B cell (primary cell): ENCODE measurements around the gene SLC25A10. TPM values are rescaled to one million over a fixed set of nuclear protein-coding genes. Genes with fewer than 3 reads are reported as not detected.

Source experiments
- ATAC-seq: fragments of 200-7000 bp; cut with Tn5 transposase; one replicate; pipeline ENCODE4 v1.10.0; 2021; ENCODE audit warnings: low read depth, mild to moderate bottlenecking, moderate number of reproducible peaks, moderate library complexity
- CTCF ChIA-PET: fragments of 350-600 bp; sonication (Branson Sonifier 250); formaldehyde crosslinking; loops from one replicate; lab custom pipeline; 2021; ENCODE audit warnings: antibody characterized with exemption, inconsistent platforms; lab: Charles Lee
- POLR2A ChIA-PET: fragments of 350-600 bp; sonication (Branson Sonifier 250); formaldehyde crosslinking; loops from one replicate; lab custom pipeline; 2021; ENCODE audit warnings: antibody characterized with exemption; lab: Charles Lee
- DNase-seq: peaks from one replicate; pipeline ENCODE4 v3.0.0; 2013
- H2AFZ ChIP-seq: 2 replicates; pipeline ENCODE4 v1.6.1; 2012; ENCODE audit warnings: mild to moderate bottlenecking, low read depth, low read length; ENCODE audit not compliant: insufficient read depth, poor library complexity, severe bottlenecking
- H3K27ac ChIP-seq, 2 donors: 1 replicate in 1 of 2; 2 replicates in 1 of 2; pipeline ENCODE4 v1.5.1; 2012 to 2013; ENCODE audit warnings: low read length in 2 of 2, mild to moderate bottlenecking in 2 of 2, moderate library complexity in 1 of 2
- H3K27me3 ChIP-seq, 4 experiments: fragments of 200-600 bp in 1 of 4; sonication (generic) in 1 of 4; replicated peaks in 1 of 4; 1 replicate in 2 of 4; 2 replicates in 2 of 4; pipeline versions ENCODE4 v1.6.1 to v1.7.0; 2013 to 2016; ENCODE audit warnings: low read length in 3 of 4, mild to moderate bottlenecking in 2 of 4, mixed read lengths in 1 of 4, moderate library complexity in 1 of 4; ENCODE audit not compliant: insufficient read depth in 4 of 4, control insufficient read depth in 3 of 4; ENCODE audit errors: control extremely low read depth in 1 of 4
- H3K36me3 ChIP-seq, 2 experiments: replicated peaks in 1 of 2; 1 replicate in 1 of 2; 2 replicates in 1 of 2; pipeline versions ENCODE4 v1.6.1 to v1.7.1; 2013; ENCODE audit warnings: low read length in 1 of 2; ENCODE audit not compliant: insufficient read depth in 2 of 2, control insufficient read depth in 1 of 2; ENCODE audit errors: control extremely low read depth in 1 of 2, extremely low read depth in 1 of 2
- H3K4me1 ChIP-seq, 2 donors: fragments of 200-600 bp in 1 of 2; sonication (generic) in 1 of 2; 1 replicate in 1 of 2; 2 replicates in 1 of 2; pipeline versions ENCODE4 v1.5.1 to v1.6.1; 2013 to 2017; ENCODE audit warnings: low read length in 2 of 2; ENCODE audit not compliant: control insufficient read depth in 2 of 2, insufficient read depth in 2 of 2
- H3K4me2 ChIP-seq: replicated peaks from 2 replicates; pipeline ENCODE3; 2012; ENCODE audit warnings: mild to moderate bottlenecking, low read depth, low read length; ENCODE audit not compliant: poor library complexity, severe bottlenecking
- H3K4me3 ChIP-seq, 5 experiments: fragments of 200-600 bp in 1 of 5; sonication (generic) in 1 of 5; 1 replicate in 3 of 5; 2 replicates in 2 of 5; pipeline versions ENCODE4 v1.5.1 to v1.7.0; 2011 to 2016; ENCODE audit warnings: low read length in 4 of 5, mild to moderate bottlenecking in 4 of 5, low read depth in 2 of 5, control low read depth in 1 of 5, moderate library complexity in 1 of 5; ENCODE audit not compliant: insufficient read depth in 1 of 5; ENCODE audit errors: control extremely low read depth in 1 of 5, extremely low read depth in 1 of 5
- H3K79me2 ChIP-seq: fragments of 200-600 bp; sonication (generic); one replicate; pipeline ENCODE4 v1.6.0; 2016; ENCODE audit warnings: low read length; ENCODE audit not compliant: control insufficient read depth, insufficient read depth
- H3K9ac ChIP-seq: fragments of 200-600 bp; sonication (generic); 2 replicates; pipeline ENCODE4 v1.6.1; 2017; ENCODE audit warnings: mild to moderate bottlenecking, low read length, moderate library complexity
- H3K9me3 ChIP-seq, 3 donors: one replicate each; pipeline versions ENCODE4 v1.6.1 to v1.7.1; 2013; ENCODE audit warnings: low read length in 2 of 3; ENCODE audit not compliant: control insufficient read depth in 2 of 3, insufficient read depth in 1 of 3; ENCODE audit errors: control extremely low read depth in 1 of 3
- H4K20me1 ChIP-seq: 2 replicates; pipeline ENCODE4 v1.6.0; 2012; ENCODE audit warnings: mild to moderate bottlenecking, low read length; ENCODE audit not compliant: insufficient read depth, control insufficient read depth, poor library complexity, severe bottlenecking
- H3K27ac Mint-ChIP-seq: one replicate; pipeline ENCODE4 v1.8.0; 2021; ENCODE audit warnings: mixed read lengths
- H3K27me3 Mint-ChIP-seq: one replicate; pipeline ENCODE4 v1.8.0; 2021; ENCODE audit warnings: mixed read lengths
- H3K4me1 Mint-ChIP-seq: one replicate; pipeline ENCODE4 v1.8.0; 2021; ENCODE audit warnings: mixed read lengths
- H3K4me3 Mint-ChIP-seq: one replicate; pipeline ENCODE4 v1.8.0; 2021; ENCODE audit warnings: mixed read lengths
- H3K9me3 Mint-ChIP-seq: one replicate; pipeline ENCODE4 v1.8.0; 2022; ENCODE audit warnings: mixed read lengths; ENCODE audit not compliant: insufficient read depth
- EZH2 ChIP-seq: IDR thresholded peaks from 2 replicates; pipeline ENCODE4 v1.6.1; 2012; ENCODE audit warnings: borderline replicate concordance, low read depth, mild to moderate bottlenecking, moderate library complexity, low read length; ENCODE audit not compliant: insufficient read depth, poor library complexity, severe bottlenecking
- WGBS: methylation state at CpG from one replicate; pipeline ENCODE4 v1.1.5; 2013; ENCODE audit warnings: missing lambda C conversion rate; ENCODE audit not compliant: insufficient coverage; 5-methylcytosine and 5-hydroxymethylcytosine counted together
- intact Hi-C: fragments of 100-400 bp; cut with micrococcal nuclease; formaldehyde crosslinking; loops from one replicate; pipeline ENCODE4 v1.10.0; 2022
- polyA plus RNA-seq: library from polyadenylated mRNA; depleted of rRNA; stranded (reverse); fragments of >200 nt; gene quantifications from 2 replicates; pipeline ENCODE4 v1.2.3, GENCODE V29; 2012
- total RNA-seq, 2 donors: library from RNA; stranded (reverse); fragments of 120-200 nt in 1 of 2; gene quantifications; 1 replicate in 1 of 2; 2 replicates in 1 of 2; pipeline versions ENCODE4 v1.2.3 to v1.2.4, GENCODE V29; 2013 to 2022
- TF ChIP-seq, protein P1 (sequence below): fragments of 200-600 bp; IDR thresholded peaks from one replicate; pipeline ENCODE4 v1.8.0; 2022; ENCODE audit warnings: antibody characterized with exemption, mild to moderate bottlenecking

The SLC25A10 gene
- total and polyA plus RNA-seq, 2 donors (not counting 1 experiment from before 2014, with no cell fraction given), result 3.9 to 5.0 TPM

DNA sequence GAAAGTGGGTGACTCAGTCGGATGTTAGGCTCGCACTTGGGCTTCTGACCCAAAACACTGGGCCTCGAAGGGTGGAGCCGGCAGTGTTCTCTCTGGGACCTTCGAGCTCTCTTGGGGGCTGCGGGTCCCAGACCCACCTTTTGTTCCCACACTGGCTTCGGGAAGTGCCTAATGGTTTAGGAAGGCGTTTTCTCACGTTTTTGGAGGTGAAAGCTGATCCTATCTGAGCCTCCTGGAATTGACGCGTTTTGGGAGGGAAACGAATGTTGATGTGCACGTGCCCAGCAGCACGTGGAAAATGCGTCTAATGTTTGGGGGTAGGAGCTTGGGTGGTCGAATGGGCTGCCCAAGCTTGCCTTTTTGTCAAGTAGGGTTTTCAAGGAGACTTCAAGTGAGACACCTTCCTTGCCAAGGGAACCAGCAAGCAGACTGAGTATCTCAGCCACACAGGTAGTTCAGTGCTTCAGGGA is 27.6 kb upstream of the SLC25A10 start:
- H3K4me1 Mint-ChIP-seq, result peaks cover 33% of the 10 kb centered on the region
- H3K27ac Mint-ChIP-seq, result peak overlapping the region; percentile 32
- Histone ChIP-seq H3K79me2 (peaks cover 84% of the 10 kb centered on the region), H3K27me3 (no peaks in the 10 kb centered on the region), H3K27ac (peak overlapping the region in 1 of 2 donors; percentile 83), H4K20me1 (peaks cover 54% of the 10 kb centered on the region), H3K4me1 (peaks cover 22 to 25% of the 10 kb centered on the region in 2 donors), H3K9ac (peak overlapping the region; percentile 92), H2AFZ (peak overlapping the region; percentile 88), H3K9me3 (no peaks in the 10 kb centered on the region), H3K4me3 (peak overlapping the region; percentile 58 to 94 (median 93)), H3K4me2 (peak overlapping the region; percentile 90), H3K36me3 (peaks cover 0 to 35% of the 10 kb centered on the region in 2 experiments)
- intact Hi-C loops, result no loop called here
- TF ChIP-seq, protein P1, sequence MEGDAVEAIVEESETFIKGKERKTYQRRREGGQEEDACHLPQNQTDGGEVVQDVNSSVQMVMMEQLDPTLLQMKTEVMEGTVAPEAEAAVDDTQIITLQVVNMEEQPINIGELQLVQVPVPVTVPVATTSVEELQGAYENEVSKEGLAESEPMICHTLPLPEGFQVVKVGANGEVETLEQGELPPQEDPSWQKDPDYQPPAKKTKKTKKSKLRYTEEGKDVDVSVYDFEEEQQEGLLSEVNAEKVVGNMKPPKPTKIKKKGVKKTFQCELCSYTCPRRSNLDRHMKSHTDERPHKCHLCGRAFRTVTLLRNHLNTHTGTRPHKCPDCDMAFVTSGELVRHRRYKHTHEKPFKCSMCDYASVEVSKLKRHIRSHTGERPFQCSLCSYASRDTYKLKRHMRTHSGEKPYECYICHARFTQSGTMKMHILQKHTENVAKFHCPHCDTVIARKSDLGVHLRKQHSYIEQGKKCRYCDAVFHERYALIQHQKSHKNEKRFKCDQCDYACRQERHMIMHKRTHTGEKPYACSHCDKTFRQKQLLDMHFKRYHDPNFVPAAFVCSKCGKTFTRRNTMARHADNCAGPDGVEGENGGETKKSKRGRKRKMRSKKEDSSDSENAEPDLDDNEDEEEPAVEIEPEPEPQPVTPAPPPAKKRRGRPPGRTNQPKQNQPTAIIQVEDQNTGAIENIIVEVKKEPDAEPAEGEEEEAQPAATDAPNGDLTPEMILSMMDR, result no peak
- no peak for TF ChIP-seq EZH2
- no peak for ATAC-seq
- ChIA-PET CTCF (interaction anchor here (1.0 to 1.2 kb wide), 2 partner anchors 10 to 18 kb away, joined by 3 to 5 read pairs; partner anchors contain the start of genes CCDC137 and OXLD1), POLR2A (interaction anchor here (0.6 to 2.1 kb wide), 3 partner anchors 18 to 288 kb away, joined by 3 to 10 read pairs (median 6); partner anchors contain the start of genes ALYREF and MRPL12)
- 7% methylated on average over 16 of the region's 16 CpGs for WGBS
- H3K9me3 Mint-ChIP-seq, result no peaks in the 10 kb centered on the region
- peak overlapping the region; percentile 91 for H3K4me3 Mint-ChIP-seq
- no peaks in the 10 kb centered on the region for H3K27me3 Mint-ChIP-seq
- no peak for DNase-seq

DNA sequence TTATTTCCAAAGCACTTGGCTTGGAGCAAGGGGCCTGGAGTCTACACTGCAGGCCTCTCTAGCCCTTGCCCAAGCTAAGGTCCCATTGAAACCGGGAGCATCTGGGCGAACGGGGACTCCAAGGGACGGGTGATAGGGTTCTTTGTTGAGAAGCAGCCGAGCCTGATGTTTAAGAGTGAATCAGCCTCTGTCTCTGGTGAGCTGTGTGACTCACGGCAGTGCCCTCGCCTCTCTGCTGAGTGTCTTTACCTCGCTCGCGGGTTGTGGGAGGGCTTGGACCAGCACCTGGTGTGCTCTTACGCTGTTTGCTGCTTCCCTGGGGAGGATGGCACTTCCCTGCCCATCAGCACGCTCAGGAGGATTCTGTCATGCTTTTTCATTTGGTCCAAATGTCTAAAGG is 27.0 kb upstream of the SLC25A10 start:
- WGBS, result 81% methylated on average over 12 of the region's 12 CpGs
- H3K4me1 Mint-ChIP-seq, result peaks cover 33% of the 10 kb centered on the region
- peaks cover 0 to 40% of the 10 kb centered on the region in 2 experiments for H3K36me3 ChIP-seq
- no peaks in the 10 kb centered on the region for H3K27me3 ChIP-seq
- H3K9ac ChIP-seq, result peak overlapping the region; percentile 92
- peak overlapping the region in 4 of 5 experiments; percentile 58 to 94 (median 88) for H3K4me3 ChIP-seq
- no peaks in the 10 kb centered on the region for H3K27me3 Mint-ChIP-seq
- peak overlapping the region in 1 of 2 donors; percentile 83 for H3K27ac ChIP-seq
- H3K9me3 Mint-ChIP-seq, result no peaks in the 10 kb centered on the region
- ChIA-PET POLR2A (interaction anchor here (1.0 kb wide), 1 partner anchor 18 kb away, joined by 3 read pairs; the partner anchor contains the start of gene MRPL12), CTCF (no interaction called here)
- peaks cover 88% of the 10 kb centered on the region for H3K79me2 ChIP-seq
- H3K4me1 ChIP-seq, result peaks cover 22 to 25% of the 10 kb centered on the region in 2 donors
- peak overlapping the region; percentile 90 for H3K4me2 ChIP-seq
- H2AFZ ChIP-seq, result no peak overlapping the region
- H3K4me3 Mint-ChIP-seq, result peak overlapping the region; percentile 91
- TF ChIP-seq, protein P1, result no peak
- TF ChIP-seq EZH2, result no peak
- H3K9me3 ChIP-seq, result no peaks in the 10 kb centered on the region
- ATAC-seq (no peak), DNase-seq (no peak)
- peaks cover 60% of the 10 kb centered on the region for H4K20me1 ChIP-seq
- H3K27ac Mint-ChIP-seq, result no peak overlapping the region
- intact Hi-C loops, result no loop called here
